ENCODE measurements around the gene HNF1B.
"Not testable (repeated sequence)": the region's sequence is repeated elsewhere in the genome, so short reads cannot be mapped to it uniquely, and the experiment has no call there.

Gene HNF1B

GRCh38 chr17:37701496-37701898 lies 43.4 kb downstream of the HNF1B start:
- DNase-seq (ENCODE audit: low spot score) = no peak

GRCh38 chr17:37700881-37701280 lies 44.0 kb downstream of the HNF1B start:
- DNase-seq (ENCODE audit: low spot score) = no peak

- DNase-seq (ENCODE audit: low spot score) = no peak
Measured at GRCh38 chr17:37699285-37699973, 45.4 kb downstream of the HNF1B start.

- no peak for DNase-seq (ENCODE audit: low spot score)
Measured at GRCh38 chr17:37698911-37699255, 46.0 kb downstream of the HNF1B start.

GRCh38 chr17:37698132-37698910 lies 46.5 kb downstream of the HNF1B start:
- no peak for DNase-seq (ENCODE audit: low spot score)

GRCh38 chr17:37697381-37697780 lies 47.5 kb downstream of the HNF1B start:
- DNase-seq (ENCODE audit: low spot score) = no peak

GRCh38 chr17:37696366-37696765 lies 48.5 kb downstream of the HNF1B start:
- DNase-seq (ENCODE audit: low spot score) = no peak

- DNase-seq (ENCODE audit: low spot score) = no peak
Measured at GRCh38 chr17:37695726-37696125, 49.1 kb downstream of the HNF1B start.

GRCh38 chr17:37694734-37695133 lies 50.1 kb downstream of the HNF1B start:
- DNase-seq (ENCODE audit: low spot score) = no peak

- DNase-seq (ENCODE audit: low spot score) = no peak
Measured at GRCh38 chr17:37693328-37693727, 51.5 kb downstream of the HNF1B start.

GRCh38 chr17:37691807-37692206 lies 53.1 kb downstream of the HNF1B start:
- DNase-seq (ENCODE audit: low spot score) = no peak

GRCh38 chr17:37689317-37689716 lies 55.5 kb downstream of the HNF1B start:
- peak; percentile 64 for DNase-seq (ENCODE audit: low spot score)

- peak; percentile 39 for DNase-seq (ENCODE audit: low spot score)
Measured at GRCh38 chr17:37683454-37683984, 61.3 kb downstream of the HNF1B start.

- no peak for DNase-seq (ENCODE audit: low spot score)
Measured at GRCh38 chr17:37682007-37682406, 62.9 kb downstream of the HNF1B start.

- DNase-seq (ENCODE audit: low spot score) = not testable (repeated sequence)
Measured at GRCh38 chr17:37679995-37680394, 64.9 kb downstream of the HNF1B start.

- no peak for DNase-seq (ENCODE audit: low spot score)
Measured at GRCh38 chr17:37678036-37678435, 66.8 kb downstream of the HNF1B start.

GRCh38 chr17:37677021-37677420 lies 67.8 kb downstream of the HNF1B start:
- no peak for DNase-seq (ENCODE audit: low spot score)

- DNase-seq (ENCODE audit: low spot score) = peak; percentile 55
Measured at GRCh38 chr17:37676115-37676925, 68.5 kb downstream of the HNF1B start.

GRCh38 chr17:37674511-37674910 lies 70.3 kb downstream of the HNF1B start:
- DNase-seq (ENCODE audit: low spot score) = no peak

- DNase-seq (ENCODE audit: low spot score) = no peak
Measured at GRCh38 chr17:37673386-37673785, 71.5 kb downstream of the HNF1B start.

- DNase-seq (ENCODE audit: low spot score) = no peak
Measured at GRCh38 chr17:37672548-37673078, 72.2 kb downstream of the HNF1B start.

- no peak for DNase-seq (ENCODE audit: low spot score)
Measured at GRCh38 chr17:37671824-37672547, 72.9 kb downstream of the HNF1B start.

Data from HuH-7 (cell line).